IMR-90 (cell line): ENCODE measurements around the gene PHEX. TPM values are rescaled to one million over a fixed set of nuclear protein-coding genes. Genes with fewer than 3 reads are reported as not detected.

Source experiments
- ATAC-seq: fragments of 200-7000 bp; cut with Tn5 transposase; 2 replicates; pipeline ENCODE4 v1.9.1; 2020; ENCODE audit warnings: low read depth, mild to moderate bottlenecking, moderate library complexity
- BruUV-seq: library from RNA; stranded (reverse); fragments of 400-500 nt; replicated peaks from 2 replicates; lab custom pipeline; 2021; lab: Mats Ljungman, UMichigan
- CTCF ChIA-PET: fragments of 300-600 bp; formaldehyde crosslinking; extraction: SDS; loops from one replicate; lab custom pipeline; 2021; ENCODE audit warnings: antibody characterized with exemption; lab: Yijun Ruan, JAX
- POLR2A ChIA-PET: fragments of 300-600 bp; sonication (Branson Sonifier 250); formaldehyde crosslinking; loops from one replicate; lab custom pipeline; 2022; ENCODE audit warnings: antibody characterized with exemption; ENCODE audit not compliant: unreplicated experiment; lab: Charles Lee
- DNase-seq: peaks from one replicate; pipeline ENCODE4 v3.0.0; 2013
- H2AFZ ChIP-seq: replicated peaks from 2 replicates; pipeline ENCODE3; 2013; ENCODE audit warnings: low read length, mild to moderate bottlenecking; ENCODE audit not compliant: poor library complexity
- H2AK5ac ChIP-seq: 2 replicates; pipeline ENCODE4 v1.6.1; 2013; ENCODE audit warnings: low read depth, low read length, inconsistent platforms
- H2AK9ac ChIP-seq: replicated peaks from 2 replicates; pipeline ENCODE3; 2013; ENCODE audit warnings: mild to moderate bottlenecking, low read depth, low read length, moderate library complexity; ENCODE audit not compliant: poor library complexity
- H2BK120ac ChIP-seq: 2 replicates; pipeline ENCODE4 v1.6.1; 2013; ENCODE audit warnings: low read depth, low read length, inconsistent platforms
- H2BK15ac ChIP-seq: 3 replicates; pipeline ENCODE4 v1.6.1; 2013; ENCODE audit warnings: low read depth, low read length, inconsistent platforms
- H2BK20ac ChIP-seq: 2 replicates; pipeline ENCODE4 v1.6.1; 2013; ENCODE audit warnings: low read depth, mild to moderate bottlenecking, inconsistent platforms, low read length, moderate library complexity
- H2BK5ac ChIP-seq: 2 replicates; pipeline ENCODE4 v1.6.1; 2013; ENCODE audit warnings: mild to moderate bottlenecking, low read depth, low read length, inconsistent platforms; ENCODE audit not compliant: poor library complexity, severe bottlenecking
- H3K14ac ChIP-seq: replicated peaks from 2 replicates; pipeline ENCODE4 v1.6.1; 2013; ENCODE audit warnings: low read depth, low read length, inconsistent platforms
- H3K18ac ChIP-seq: 2 replicates; pipeline ENCODE4 v1.6.1; 2013; ENCODE audit warnings: low read depth, low read length, control low read depth
- H3K23ac ChIP-seq: 2 replicates; pipeline ENCODE4 v1.6.1; 2013; ENCODE audit warnings: low read depth, low read length, inconsistent platforms
- H3K27ac ChIP-seq: 2 replicates; pipeline ENCODE4 v1.5.1; 2013; ENCODE audit warnings: mild to moderate bottlenecking, control low read depth, low read length; ENCODE audit not compliant: insufficient read depth
- H3K27me3 ChIP-seq: 2 replicates; pipeline ENCODE4 v1.6.1; 2013; ENCODE audit warnings: low read length; ENCODE audit not compliant: control insufficient read depth, insufficient read depth
- H3K36me3 ChIP-seq: 2 replicates; pipeline ENCODE4 v1.6.1; 2013; ENCODE audit warnings: low read length, mixed read lengths; ENCODE audit not compliant: control insufficient read depth, insufficient read depth
- H3K4ac ChIP-seq: 2 replicates; pipeline ENCODE4 v1.6.1; 2013; ENCODE audit warnings: low read depth, low read length, inconsistent platforms
- H3K4me1 ChIP-seq: 2 replicates; pipeline ENCODE4 v1.6.1; 2013; ENCODE audit warnings: low read length, mixed read lengths; ENCODE audit not compliant: control insufficient read depth, insufficient read depth
- H3K4me2 ChIP-seq: 2 replicates; pipeline ENCODE4 v1.6.1; 2013; ENCODE audit warnings: low read depth, mild to moderate bottlenecking, control low read depth, low read length, moderate library complexity
- H3K4me3 ChIP-seq: 2 replicates; pipeline ENCODE4 v1.5.1; 2013; ENCODE audit warnings: low read depth, mild to moderate bottlenecking, control low read depth, low read length, moderate library complexity; ENCODE audit not compliant: insufficient read depth
- H3K56ac ChIP-seq: 2 replicates; pipeline ENCODE4 v1.6.1; 2013; ENCODE audit warnings: low read length, inconsistent platforms; ENCODE audit not compliant: insufficient read depth; ENCODE audit errors: extremely low read depth
- H3K79me1 ChIP-seq, 2 experiments: 2 replicates each; pipeline ENCODE4 v1.6.1; 2013; ENCODE audit warnings: low read length in 2 of 2, inconsistent platforms in 1 of 2, low read depth in 1 of 2
- H3K9ac ChIP-seq: 2 replicates; pipeline ENCODE4 v1.6.1; 2013; ENCODE audit warnings: low read depth, low read length, control low read depth
- H3K9me1 ChIP-seq: 2 replicates; pipeline ENCODE4 v1.6.1; 2013; ENCODE audit warnings: low read length, inconsistent platforms; ENCODE audit not compliant: insufficient read depth
- H3K9me3 ChIP-seq: 2 replicates; pipeline ENCODE4 v1.6.1; 2013; ENCODE audit warnings: low read length; ENCODE audit not compliant: control insufficient read depth, insufficient read depth
- H4K20me1 ChIP-seq: 2 replicates; pipeline ENCODE4 v1.6.1; 2013; ENCODE audit warnings: low read length, inconsistent platforms; ENCODE audit not compliant: insufficient read depth
- H4K5ac ChIP-seq: 2 replicates; pipeline ENCODE4 v1.6.1; 2013; ENCODE audit warnings: mild to moderate bottlenecking, low read depth, low read length, control low read depth
- H4K8ac ChIP-seq, 2 experiments: 2 replicates each; pipeline ENCODE4 v1.6.1; 2013; ENCODE audit warnings: low read depth in 2 of 2, low read length in 2 of 2, control low read depth in 1 of 2, inconsistent platforms in 1 of 2
- H4K91ac ChIP-seq: 2 replicates; pipeline ENCODE4 v1.6.1; 2013; ENCODE audit warnings: low read depth, low read length, inconsistent platforms; ENCODE audit not compliant: insufficient read depth
- MAFK ChIP-seq: IDR thresholded peaks from 2 replicates; pipeline ENCODE4 v1.6.1; 2012; ENCODE audit warnings: low read depth, low read length, improper control_type of control experiment
- NFE2L2 ChIP-seq: fragments of 150-350 bp; IDR thresholded peaks from 2 replicates; pipeline ENCODE4 v1.6.1; 2016; ENCODE audit warnings: low read depth, mild to moderate bottlenecking, low read length
- WGBS, 2 experiments: methylation state at CpG; one replicate each; pipeline versions ENCODE4 v1.1.5 to v1.1.7; 2013; ENCODE audit warnings: missing lambda C conversion rate in 2 of 2; ENCODE audit not compliant: insufficient read length in 1 of 2; ENCODE audit errors: extremely low coverage in 2 of 2; 5-methylcytosine and 5-hydroxymethylcytosine counted together
- dilution Hi-C: fragments of 300-500 bp; cut with HindIII; formaldehyde crosslinking; loops from one replicate; pipeline ENCODE4 v1.14.3; 2018; ENCODE audit warnings: low sequenced_read_pairs; ENCODE audit not compliant: unreplicated experiment
- in situ Hi-C: fragments of 300-500 bp; cut with MboI; formaldehyde crosslinking; loops from 3 replicates; pipeline ENCODE4 v1.14.3; 2019; ENCODE audit warnings: low sequenced_read_pairs, inconsistent platforms, mixed read lengths
- intact Hi-C: fragments of 100-400 bp; cut with micrococcal nuclease; formaldehyde crosslinking; loops from 2 replicates; pipeline ENCODE4 v1.10.0; 2022
- polyA plus RNA-seq, 3 experiments: library from polyadenylated mRNA; depleted of rRNA; stranded (reverse); fragments of >200 nt; gene quantifications; 2 replicates each; pipeline ENCODE4 v1.2.3, GENCODE V29; 2012; ENCODE audit warnings: low replicate concordance in 1 of 3
- total RNA-seq: library from RNA; depleted of rRNA; stranded (reverse); fragments of >200 nt; gene quantifications from 2 replicates; pipeline ENCODE4 v1.2.3, GENCODE V29; 2012

The PHEX gene
- total and polyA plus RNA-seq, 2 of the 4 experiments (the other 2 are of a cell fraction): 0.10 to 0.18 TPM

DNA sequence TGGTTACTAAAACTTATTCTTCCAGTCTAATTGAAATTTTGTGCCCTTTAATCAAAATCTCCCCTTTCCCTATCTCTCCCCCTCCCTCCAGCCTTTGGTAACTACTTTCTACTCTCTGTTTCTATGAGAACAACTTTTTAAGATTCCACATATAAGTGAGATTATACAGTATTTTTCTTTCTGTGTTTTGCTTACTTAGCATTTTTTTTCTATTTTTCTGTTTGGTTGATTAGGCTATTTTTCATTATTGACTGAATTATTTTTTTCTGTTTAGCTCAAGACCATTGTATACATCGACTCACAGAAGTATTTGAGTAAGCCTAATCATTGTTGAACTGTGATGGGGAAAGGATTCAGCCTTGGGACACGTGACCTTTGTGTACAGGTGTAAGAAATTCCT is 116.4 kb downstream of the PHEX start:
- DNase-seq (no peak), ATAC-seq (no peak)
- Histone ChIP-seq H2BK5ac (no peak overlapping the region), H2BK20ac (no peak overlapping the region), H3K9me1 (no peaks in the 10 kb centered on the region), H2AK9ac (no peak overlapping the region), H3K27ac (no peak overlapping the region), H3K9me3 (no peaks in the 10 kb centered on the region), H3K4me1 (no peaks in the 10 kb centered on the region), H3K36me3 (no peaks in the 10 kb centered on the region), H4K8ac (no peak overlapping the region), H3K14ac (no peak overlapping the region), H3K56ac (no peak overlapping the region), H3K4ac (no peak overlapping the region), H3K4me2 (no peak overlapping the region), H3K23ac (no peak overlapping the region), H4K20me1 (no peaks in the 10 kb centered on the region), H3K27me3 (no peaks in the 10 kb centered on the region), H2BK120ac (no peak overlapping the region), H2BK15ac (no peak overlapping the region), H3K79me1 (no peaks in the 10 kb centered on the region), H3K4me3 (no peak overlapping the region), H3K9ac (no peak overlapping the region), H2AK5ac (no peak overlapping the region), H3K18ac (no peak overlapping the region), H4K91ac (no peak overlapping the region), H4K5ac (no peak overlapping the region), H2AFZ (no peak overlapping the region)
- WGBS, 2 experiments: no CpG with 5 or more reads among the region's 2 CpGs
- in situ Hi-C loops: no loop called here
- dilution Hi-C loops: no loop called here
- ChIA-PET CTCF (no interaction called here), POLR2A (no interaction called here)
- intact Hi-C loops: no loop called here
- TF ChIP-seq NFE2L2 (no peak), MAFK (peak; percentile 96)
- no TSS peak for BruUV-seq
